Endodermal cell (in vitro differentiated cells): ENCODE data around the gene NXPH4. TPM values are rescaled to one million over a fixed set of nuclear protein-coding genes. Genes with fewer than 3 reads are reported as not detected.

Source experiments
- DNase-seq: peaks from one replicate; pipeline ENCODE4 v3.0.0-alpha.2; 2017
- H3K27ac ChIP-seq: 2 replicates; pipeline ENCODE4 v1.5.1; 2013; ENCODE audit warnings: mild to moderate bottlenecking, low read depth, low read length, moderate library complexity
- H3K27me3 ChIP-seq: 2 replicates; pipeline ENCODE4 v1.6.1; 2013; ENCODE audit warnings: mild to moderate bottlenecking, low read length, moderate library complexity; ENCODE audit not compliant: insufficient read depth, control insufficient read depth, poor library complexity, severe bottlenecking
- H3K36me3 ChIP-seq: 2 replicates; pipeline ENCODE4 v1.7.0; 2013; ENCODE audit warnings: mild to moderate bottlenecking, low read length, moderate library complexity; ENCODE audit not compliant: control insufficient read depth, insufficient read depth
- H3K4me1 ChIP-seq: one replicate; pipeline ENCODE4 v1.7.0; 2013; ENCODE audit warnings: low read length; ENCODE audit not compliant: control insufficient read depth, insufficient read depth
- H3K4me3 ChIP-seq: 2 replicates; pipeline ENCODE4 v1.5.1; 2013; ENCODE audit warnings: mild to moderate bottlenecking, low read length, moderate library complexity
- H3K9ac ChIP-seq: 2 replicates; pipeline ENCODE4 v1.6.1; 2013; ENCODE audit warnings: mild to moderate bottlenecking, low read length, moderate library complexity; ENCODE audit not compliant: poor library complexity, severe bottlenecking; ENCODE audit errors: extremely low read depth
- H3K9me3 ChIP-seq: 2 replicates; pipeline ENCODE4 v1.6.1; 2013; ENCODE audit warnings: mild to moderate bottlenecking, low read length, moderate library complexity; ENCODE audit not compliant: control insufficient read depth
- H3K27ac Mint-ChIP-seq: 2 replicates; pipeline ENCODE4 v1.8.0; 2020; ENCODE audit warnings: mixed read lengths
- H3K27me3 Mint-ChIP-seq: 2 replicates; pipeline ENCODE4 v1.8.0; 2021; ENCODE audit warnings: mild to moderate bottlenecking, mixed read lengths; ENCODE audit not compliant: insufficient read depth
- H3K36me3 Mint-ChIP-seq: 2 replicates; pipeline ENCODE4 v1.8.0; 2020; ENCODE audit warnings: low read depth, mixed read lengths
- H3K4me1 Mint-ChIP-seq: 2 replicates; pipeline ENCODE4 v1.8.0; 2020; ENCODE audit warnings: mixed read lengths
- H3K4me3 Mint-ChIP-seq: 2 replicates; pipeline ENCODE4 v1.8.0; 2020; ENCODE audit warnings: mild to moderate bottlenecking, moderate library complexity, mixed read lengths
- H3K9me3 Mint-ChIP-seq: 2 replicates; pipeline ENCODE4 v1.8.0; 2020; ENCODE audit warnings: mild to moderate bottlenecking, mixed read lengths
- WGBS, 2 experiments: methylation state at CpG; one replicate each; pipeline versions ENCODE4 v1.1.5 to v1.1.7; 2013; ENCODE audit warnings: missing lambda C conversion rate in 2 of 2, mixed read lengths in 1 of 2; ENCODE audit not compliant: insufficient coverage in 1 of 2, insufficient read length in 1 of 2; 5-methylcytosine and 5-hydroxymethylcytosine counted together
- total RNA-seq, 2 donors: library from RNA; stranded (reverse); fragmentation: NEBNext Ultra II Directional in 1 of 2; extraction: Animal tissue kit (Norgen Biotek cat#: 25700) in 1 of 2; gene quantifications; 2 replicates in 1 of 2; 3 replicates in 1 of 2; pipeline ENCODE4 v1.2.1, GENCODE V29; 2021
- TF ChIP-seq, protein P1 (sequence below): fragments of 200-600 bp; sonication (generic); conservative IDR thresholded peaks from 2 replicates; pipeline ENCODE4 v1.5.0; 2021; ENCODE audit warnings: antibody characterized with exemption, mild to moderate bottlenecking

NXPH4 gene
- total RNA-seq, 2 donors from 2014 or later: 0.31 to 1.1 TPM

DNA sequence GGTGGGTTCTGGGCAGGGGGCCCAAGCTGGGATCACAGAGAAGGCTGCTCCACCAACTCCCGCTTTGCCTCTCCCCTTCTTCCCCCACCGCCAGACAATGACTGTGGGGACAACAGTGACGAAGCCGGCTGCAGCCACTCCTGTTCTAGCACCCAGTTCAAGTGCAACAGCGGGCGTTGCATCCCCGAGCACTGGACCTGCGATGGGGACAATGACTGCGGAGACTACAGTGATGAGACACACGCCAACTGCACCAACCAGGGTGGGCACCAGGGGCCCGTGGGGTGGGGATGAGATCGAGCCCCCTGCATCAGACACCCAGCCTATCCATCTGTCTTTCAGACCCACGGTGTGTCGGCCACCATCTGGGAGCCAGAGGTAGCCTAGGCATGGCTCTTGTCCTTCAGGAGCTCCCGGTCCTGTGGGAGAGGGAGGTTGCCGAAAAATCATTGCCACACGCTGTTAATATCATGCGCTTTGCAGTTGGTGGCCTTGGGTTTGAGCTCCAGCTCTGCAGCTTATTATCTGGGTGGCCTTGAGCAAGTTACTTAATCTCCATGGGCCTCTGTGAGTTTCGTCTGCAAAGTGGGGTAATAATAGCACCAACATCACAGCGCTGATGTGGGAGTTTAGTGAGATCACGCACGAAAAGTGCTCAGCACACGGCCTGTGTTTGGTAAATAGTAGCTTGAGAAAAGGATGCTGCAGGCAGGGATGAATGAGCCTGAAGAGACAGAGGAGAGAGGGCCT lies 47.4 kb upstream of the NXPH4 start:
- no peaks in the 10 kb centered on the region for H3K9me3 ChIP-seq
- Mint-ChIP-seq H3K27me3 (no peaks in the 10 kb centered on the region), H3K9me3 (no peaks in the 10 kb centered on the region), H3K36me3 (peaks cover 62% of the 10 kb centered on the region), H3K4me1 (no peaks in the 10 kb centered on the region), H3K27ac (no peak overlapping the region), H3K4me3 (no peak overlapping the region)
- H3K4me3 ChIP-seq: no peak overlapping the region
- no peaks in the 10 kb centered on the region for H3K4me1 ChIP-seq
- DNase-seq: no peak
- peaks cover 59% of the 10 kb centered on the region for H3K36me3 ChIP-seq
- H3K27me3 ChIP-seq: no peaks in the 10 kb centered on the region
- 95 to 99% methylated on average over 17 to 23 of the region's 23 CpGs for WGBS, 2 experiments
- TF ChIP-seq, protein P1, sequence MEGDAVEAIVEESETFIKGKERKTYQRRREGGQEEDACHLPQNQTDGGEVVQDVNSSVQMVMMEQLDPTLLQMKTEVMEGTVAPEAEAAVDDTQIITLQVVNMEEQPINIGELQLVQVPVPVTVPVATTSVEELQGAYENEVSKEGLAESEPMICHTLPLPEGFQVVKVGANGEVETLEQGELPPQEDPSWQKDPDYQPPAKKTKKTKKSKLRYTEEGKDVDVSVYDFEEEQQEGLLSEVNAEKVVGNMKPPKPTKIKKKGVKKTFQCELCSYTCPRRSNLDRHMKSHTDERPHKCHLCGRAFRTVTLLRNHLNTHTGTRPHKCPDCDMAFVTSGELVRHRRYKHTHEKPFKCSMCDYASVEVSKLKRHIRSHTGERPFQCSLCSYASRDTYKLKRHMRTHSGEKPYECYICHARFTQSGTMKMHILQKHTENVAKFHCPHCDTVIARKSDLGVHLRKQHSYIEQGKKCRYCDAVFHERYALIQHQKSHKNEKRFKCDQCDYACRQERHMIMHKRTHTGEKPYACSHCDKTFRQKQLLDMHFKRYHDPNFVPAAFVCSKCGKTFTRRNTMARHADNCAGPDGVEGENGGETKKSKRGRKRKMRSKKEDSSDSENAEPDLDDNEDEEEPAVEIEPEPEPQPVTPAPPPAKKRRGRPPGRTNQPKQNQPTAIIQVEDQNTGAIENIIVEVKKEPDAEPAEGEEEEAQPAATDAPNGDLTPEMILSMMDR: no peak
- no peak overlapping the region for H3K9ac ChIP-seq
- H3K27ac ChIP-seq: no peak overlapping the region

DNA sequence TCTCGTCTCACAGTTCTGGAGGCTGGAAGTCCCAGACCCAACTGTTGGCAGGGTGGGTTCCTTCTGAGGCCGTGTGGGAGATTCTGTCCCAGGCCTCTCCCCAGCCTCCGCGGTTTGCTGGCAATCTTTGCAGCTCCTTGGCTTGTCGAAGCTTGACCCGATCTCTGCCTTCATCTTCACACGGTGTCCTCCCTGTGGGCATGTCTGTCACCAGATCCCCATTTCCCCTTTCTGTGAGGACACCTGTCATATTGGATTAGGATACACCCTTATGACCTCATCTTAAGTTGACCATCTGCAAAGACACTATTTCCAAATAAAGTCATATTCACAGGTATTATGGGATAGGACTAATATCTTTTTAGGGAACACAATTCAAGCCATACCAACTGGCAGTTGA lies 46.6 kb upstream of the NXPH4 start:
- TF ChIP-seq, protein P1: no peak
- no peak for DNase-seq
- Histone ChIP-seq H3K4me1 (no peaks in the 10 kb centered on the region), H3K27me3 (no peaks in the 10 kb centered on the region), H3K9ac (no peak overlapping the region), H3K4me3 (no peak overlapping the region), H3K36me3 (peaks cover 52% of the 10 kb centered on the region), H3K9me3 (no peaks in the 10 kb centered on the region), H3K27ac (no peak overlapping the region)
- WGBS, 2 experiments: 92 to 99% methylated on average over 7 of the region's 7 CpGs
- Mint-ChIP-seq H3K36me3 (peaks cover 57% of the 10 kb centered on the region), H3K27ac (no peak overlapping the region), H3K4me3 (no peak overlapping the region), H3K4me1 (no peaks in the 10 kb centered on the region), H3K9me3 (no peaks in the 10 kb centered on the region), H3K27me3 (no peaks in the 10 kb centered on the region)

DNA sequence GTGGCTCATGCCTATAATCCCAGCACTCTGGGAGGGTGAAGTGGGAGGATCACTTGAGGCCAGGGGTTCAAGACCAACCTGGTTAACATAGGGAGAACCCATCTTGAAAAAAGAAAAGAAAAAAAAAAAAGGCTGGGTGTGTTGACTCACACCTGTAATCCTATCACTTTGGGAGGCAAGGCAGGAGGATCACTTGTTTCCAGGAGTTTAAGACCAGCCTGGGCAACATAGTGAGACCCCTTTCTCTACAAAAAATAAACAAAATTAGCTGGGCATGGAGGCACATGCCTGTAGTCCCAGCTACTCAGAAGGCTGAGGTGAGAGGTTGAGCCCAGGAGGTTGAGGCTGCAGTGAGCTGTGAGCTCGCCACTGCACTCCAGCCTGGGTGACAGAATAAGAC lies 46.2 kb upstream of the NXPH4 start:
- H3K27ac Mint-ChIP-seq: no peak overlapping the region
- no peaks in the 10 kb centered on the region for H3K4me1 ChIP-seq
- no peak overlapping the region for H3K4me3 ChIP-seq
- H3K9me3 ChIP-seq: no peaks in the 10 kb centered on the region
- H3K9me3 Mint-ChIP-seq: no peaks in the 10 kb centered on the region
- DNase-seq: no peak
- 94 to 100% methylated on average over 1 of the region's 1 CpG for WGBS, 2 experiments
- no peaks in the 10 kb centered on the region for H3K27me3 Mint-ChIP-seq
- H3K4me3 Mint-ChIP-seq: no peak overlapping the region
- H3K27me3 ChIP-seq: no peaks in the 10 kb centered on the region
- TF ChIP-seq, protein P1: no peak
- H3K27ac ChIP-seq: no peak overlapping the region
- H3K36me3 ChIP-seq: peaks cover 50% of the 10 kb centered on the region
- peaks cover 55% of the 10 kb centered on the region for H3K36me3 Mint-ChIP-seq
- no peak overlapping the region for H3K9ac ChIP-seq
- H3K4me1 Mint-ChIP-seq: no peaks in the 10 kb centered on the region
